SK-N-SH treated with all-trans-retinoic acid at 6 μM for 48 hours (cell line): ENCODE results near the gene NANOS1.

Experiments
- ATAC-seq: fragments of 200-7000 bp; cut with Tn5 transposase; 3 replicates; pipeline ENCODE4 v1.9.1; 2020; ENCODE audit warnings: mild to moderate bottlenecking, moderate library complexity
- ARNTL ChIP-seq: fragments of 450-650 bp; formaldehyde crosslinking; IDR thresholded peaks from 2 replicates; pipeline ENCODE4 v1.5.0; 2020; ENCODE audit warnings: low read depth, mild to moderate bottlenecking, moderate library complexity, borderline replicate concordance
- BACH2 ChIP-seq: fragments of 250-450 bp; sonication (Bioruptor Pico); IDR thresholded peaks from 2 replicates; pipeline ENCODE4 v1.9.0; 2021; ENCODE audit warnings: mild to moderate bottlenecking, borderline replicate concordance
- CSDC2 ChIP-seq: fragments of 250-450 bp; sonication (Bioruptor Pico); IDR thresholded peaks from 2 replicates; pipeline ENCODE4 v1.5.0; 2020; ENCODE audit warnings: mild to moderate bottlenecking, moderate library complexity
- ESRRG ChIP-seq: fragments of 250-450 bp; sonication (Bioruptor Pico); IDR thresholded peaks from 2 replicates; pipeline ENCODE4 v1.6.1; 2021; ENCODE audit warnings: mild to moderate bottlenecking
- GLIS3 ChIP-seq: fragments of 250-450 bp; sonication (Bioruptor Pico); IDR thresholded peaks from 2 replicates; pipeline ENCODE4 v1.5.0; 2020; ENCODE audit warnings: mild to moderate bottlenecking, moderate library complexity
- ISL1 ChIP-seq: fragments of 250-450 bp; sonication (Bioruptor Pico); IDR thresholded peaks from 2 replicates; pipeline ENCODE4 v2.1.2; 2022; ENCODE audit warnings: mild to moderate bottlenecking, moderate library complexity
- OSR1 ChIP-seq: fragments of 250-450 bp; sonication (Bioruptor Pico); IDR thresholded peaks from 2 replicates; pipeline ENCODE4 v1.8.0; 2022; ENCODE audit warnings: moderate library complexity, mild to moderate bottlenecking, inconsistent platforms
- PPARA ChIP-seq: fragments of 250-450 bp; sonication (Bioruptor Pico); IDR thresholded peaks from 2 replicates; pipeline ENCODE4 v1.5.0; 2020; ENCODE audit warnings: mild to moderate bottlenecking, borderline replicate concordance
- RARB ChIP-seq: fragments of 250-450 bp; sonication (Bioruptor Pico); IDR thresholded peaks from 2 replicates; pipeline ENCODE4 v1.8.0; 2021; ENCODE audit warnings: mild to moderate bottlenecking, moderate library complexity
- SNAI2 ChIP-seq: fragments of 250-450 bp; sonication (Bioruptor Pico); IDR thresholded peaks from 2 replicates; pipeline ENCODE4 v1.5.0; 2020; ENCODE audit warnings: mild to moderate bottlenecking, moderate library complexity
- TCF4 ChIP-seq: fragments of 250-450 bp; sonication (Bioruptor Pico); IDR thresholded peaks from 2 replicates; pipeline ENCODE4 v1.8.0; 2021; ENCODE audit warnings: mild to moderate bottlenecking, moderate library complexity, borderline replicate concordance
- TOX ChIP-seq: fragments of 250-450 bp; sonication (Bioruptor Pico); IDR thresholded peaks from 2 replicates; pipeline ENCODE4 v1.8.0; 2021; ENCODE audit warnings: mild to moderate bottlenecking, moderate library complexity, borderline replicate concordance
- ZC3H10 ChIP-seq: fragments of 250-450 bp; sonication (Bioruptor Pico); IDR thresholded peaks from 2 replicates; pipeline ENCODE4 v1.5.1; 2021; ENCODE audit warnings: mild to moderate bottlenecking, moderate library complexity
- ZFP3 ChIP-seq: fragments of 250-450 bp; sonication (Bioruptor Pico); IDR thresholded peaks from 2 replicates; pipeline ENCODE4 v1.5.0; 2020; ENCODE audit warnings: mild to moderate bottlenecking, moderate library complexity
- ZFP30 ChIP-seq: fragments of 450-650 bp; formaldehyde crosslinking; IDR thresholded peaks from 2 replicates; pipeline ENCODE4 v1.5.0; 2022; ENCODE audit warnings: mild to moderate bottlenecking, moderate library complexity
- ZNF565 ChIP-seq: fragments of 450-650 bp; formaldehyde crosslinking; conservative IDR thresholded peaks from 2 replicates; pipeline ENCODE4 v1.5.0; 2020; ENCODE audit warnings: low read depth, mild to moderate bottlenecking, moderate library complexity
- ZNF70 ChIP-seq: fragments of 450-650 bp; formaldehyde crosslinking; IDR thresholded peaks from 2 replicates; pipeline ENCODE4 v1.5.0; 2020; ENCODE audit warnings: mild to moderate bottlenecking, moderate library complexity
- ZNF8 ChIP-seq: fragments of 450-650 bp; formaldehyde crosslinking; IDR thresholded peaks from 2 replicates; pipeline ENCODE4 v1.5.0; 2020; ENCODE audit warnings: mild to moderate bottlenecking, moderate library complexity
- TF ChIP-seq, protein P1 (sequence below): fragments of 250-450 bp; sonication (Bioruptor Pico); IDR thresholded peaks from 2 replicates; pipeline ENCODE4 v1.8.0; 2021; ENCODE audit warnings: low read depth, mild to moderate bottlenecking, moderate library complexity, borderline replicate concordance
- TF ChIP-seq, protein P2 (sequence below): fragments of 250-450 bp; sonication (Bioruptor Pico); IDR thresholded peaks from 2 replicates; pipeline ENCODE4 v1.5.0; 2020; ENCODE audit warnings: mild to moderate bottlenecking, moderate library complexity
- TF ChIP-seq, protein P3 (sequence below): fragments of 250-450 bp; sonication (Bioruptor Pico); IDR thresholded peaks from 2 replicates; pipeline ENCODE4 v1.8.0; 2020; ENCODE audit warnings: mild to moderate bottlenecking, moderate library complexity, borderline replicate concordance

The NANOS1 gene

DNA sequence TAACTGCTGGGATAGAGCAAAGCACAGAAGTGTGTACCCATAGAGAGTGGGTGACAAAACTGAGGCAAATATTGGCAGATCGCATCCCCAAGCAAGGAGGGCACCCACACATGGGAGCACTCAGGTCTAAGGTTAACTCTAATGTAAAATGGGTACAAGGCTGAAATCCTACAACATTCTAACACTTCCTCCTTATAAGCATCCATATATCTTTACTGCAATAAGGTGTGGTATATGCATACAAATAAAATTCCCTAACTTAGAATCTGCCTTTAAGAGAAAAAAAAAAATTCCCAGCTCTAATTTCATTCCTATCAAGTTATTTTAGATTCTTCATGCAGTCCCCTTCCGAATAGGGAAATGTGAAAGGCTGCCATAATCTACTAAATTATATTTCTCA is 32.4 kb downstream of the NANOS1 start (continued):
- no peak for TF ChIP-seq ARNTL (CRISPR knock-in tag)
- TF ChIP-seq TCF4 (CRISPR knock-in tag), result no peak

DNA sequence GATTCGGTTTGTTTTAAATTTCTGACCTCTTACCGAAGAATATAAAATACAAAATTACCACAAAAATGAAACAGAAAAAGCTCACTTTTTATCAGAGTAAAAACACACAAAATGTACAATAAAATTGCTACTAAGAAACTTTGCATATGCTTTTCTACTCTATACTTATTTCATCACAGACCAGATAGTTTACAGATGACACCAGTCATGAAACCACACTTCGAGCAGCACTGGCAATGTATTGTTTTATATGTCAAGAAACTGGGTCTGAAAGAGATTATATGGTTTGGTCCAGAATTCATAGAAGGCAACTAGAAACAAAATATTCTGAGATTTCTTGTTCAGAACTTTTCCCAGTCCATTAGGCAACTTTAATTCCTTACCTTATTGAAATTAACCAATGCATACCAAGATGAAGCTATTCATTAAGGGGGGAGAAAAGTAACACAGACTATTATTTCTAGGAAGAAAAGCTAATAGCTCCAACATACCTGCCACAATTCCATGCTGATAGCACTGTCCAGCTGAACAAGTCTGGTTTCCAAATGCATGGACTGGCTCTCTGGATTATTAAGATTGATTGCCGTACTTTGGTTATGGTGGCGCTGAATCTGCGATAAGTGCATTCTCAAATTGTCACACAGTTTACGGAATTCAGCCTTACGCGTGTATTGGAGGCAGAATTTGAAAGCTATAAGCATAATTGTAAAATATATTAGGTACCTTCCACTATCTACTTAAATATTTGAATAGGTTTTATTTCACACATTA is 41.1 kb downstream of the NANOS1 start:
- no peak for TF ChIP-seq BACH2
- no peak for TF ChIP-seq PPARA
- TF ChIP-seq GLIS3, result no peak
- TF ChIP-seq ESRRG, result no peak
- TF ChIP-seq OSR1, result no peak
- TF ChIP-seq ZC3H10 (CRISPR knock-in tag), result no peak
- TF ChIP-seq, protein P1, sequence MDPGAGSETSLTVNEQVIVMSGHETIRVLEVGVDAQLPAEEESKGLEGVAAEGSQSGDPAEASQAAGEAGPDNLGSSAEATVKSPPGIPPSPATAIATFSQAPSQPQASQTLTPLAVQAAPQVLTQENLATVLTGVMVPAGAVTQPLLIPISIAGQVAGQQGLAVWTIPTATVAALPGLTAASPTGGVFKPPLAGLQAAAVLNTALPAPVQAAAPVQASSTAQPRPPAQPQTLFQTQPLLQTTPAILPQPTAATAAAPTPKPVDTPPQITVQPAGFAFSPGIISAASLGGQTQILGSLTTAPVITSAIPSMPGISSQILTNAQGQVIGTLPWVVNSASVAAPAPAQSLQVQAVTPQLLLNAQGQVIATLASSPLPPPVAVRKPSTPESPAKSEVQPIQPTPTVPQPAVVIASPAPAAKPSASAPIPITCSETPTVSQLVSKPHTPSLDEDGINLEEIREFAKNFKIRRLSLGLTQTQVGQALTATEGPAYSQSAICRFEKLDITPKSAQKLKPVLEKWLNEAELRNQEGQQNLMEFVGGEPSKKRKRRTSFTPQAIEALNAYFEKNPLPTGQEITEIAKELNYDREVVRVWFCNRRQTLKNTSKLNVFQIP (CRISPR knock-in tag), result no peak
- TF ChIP-seq ISL1 (CRISPR knock-in tag), result no peak
- no peak for TF ChIP-seq ARNTL (CRISPR knock-in tag)
- no peak for TF ChIP-seq ZNF70 (CRISPR knock-in tag)
- TF ChIP-seq, protein P2, sequence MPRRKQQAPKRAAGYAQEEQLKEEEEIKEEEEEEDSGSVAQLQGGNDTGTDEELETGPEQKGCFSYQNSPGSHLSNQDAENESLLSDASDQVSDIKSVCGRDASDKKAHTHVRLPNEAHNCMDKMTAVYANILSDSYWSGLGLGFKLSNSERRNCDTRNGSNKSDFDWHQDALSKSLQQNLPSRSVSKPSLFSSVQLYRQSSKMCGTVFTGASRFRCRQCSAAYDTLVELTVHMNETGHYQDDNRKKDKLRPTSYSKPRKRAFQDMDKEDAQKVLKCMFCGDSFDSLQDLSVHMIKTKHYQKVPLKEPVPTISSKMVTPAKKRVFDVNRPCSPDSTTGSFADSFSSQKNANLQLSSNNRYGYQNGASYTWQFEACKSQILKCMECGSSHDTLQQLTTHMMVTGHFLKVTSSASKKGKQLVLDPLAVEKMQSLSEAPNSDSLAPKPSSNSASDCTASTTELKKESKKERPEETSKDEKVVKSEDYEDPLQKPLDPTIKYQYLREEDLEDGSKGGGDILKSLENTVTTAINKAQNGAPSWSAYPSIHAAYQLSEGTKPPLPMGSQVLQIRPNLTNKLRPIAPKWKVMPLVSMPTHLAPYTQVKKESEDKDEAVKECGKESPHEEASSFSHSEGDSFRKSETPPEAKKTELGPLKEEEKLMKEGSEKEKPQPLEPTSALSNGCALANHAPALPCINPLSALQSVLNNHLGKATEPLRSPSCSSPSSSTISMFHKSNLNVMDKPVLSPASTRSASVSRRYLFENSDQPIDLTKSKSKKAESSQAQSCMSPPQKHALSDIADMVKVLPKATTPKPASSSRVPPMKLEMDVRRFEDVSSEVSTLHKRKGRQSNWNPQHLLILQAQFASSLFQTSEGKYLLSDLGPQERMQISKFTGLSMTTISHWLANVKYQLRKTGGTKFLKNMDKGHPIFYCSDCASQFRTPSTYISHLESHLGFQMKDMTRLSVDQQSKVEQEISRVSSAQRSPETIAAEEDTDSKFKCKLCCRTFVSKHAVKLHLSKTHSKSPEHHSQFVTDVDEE (CRISPR knock-in tag), result no peak
- no peak for TF ChIP-seq ZNF8 (CRISPR knock-in tag)
- no peak for TF ChIP-seq ZFP30
- TF ChIP-seq TOX (CRISPR knock-in tag), result no peak
- no peak for ATAC-seq

DNA sequence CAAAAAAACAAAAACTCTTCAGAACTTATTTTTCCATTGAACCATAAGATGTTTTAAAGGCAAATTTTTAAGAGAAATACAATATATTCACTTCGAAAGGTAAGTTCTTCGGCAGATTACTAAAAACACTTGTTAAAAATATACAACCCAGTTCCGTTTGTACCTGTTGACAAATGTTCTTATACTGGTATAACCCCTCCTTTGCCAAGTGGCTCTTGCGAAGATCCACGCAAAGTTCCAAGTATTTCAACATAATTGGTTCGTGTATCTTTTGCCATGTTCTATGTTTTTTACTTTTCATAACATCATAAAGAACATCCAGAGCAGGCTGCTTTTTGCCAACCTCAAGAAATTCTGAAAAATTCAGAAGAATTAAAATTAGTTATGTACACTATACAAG is 44.1 kb downstream of the NANOS1 start:
- no peak for TF ChIP-seq CSDC2 (CRISPR knock-in tag)
- no peak for TF ChIP-seq SNAI2 (CRISPR knock-in tag)
- TF ChIP-seq ZFP30, result no peak
- no peak for TF ChIP-seq ISL1 (CRISPR knock-in tag)
- no peak for TF ChIP-seq ZC3H10 (CRISPR knock-in tag)
- TF ChIP-seq ZNF8 (CRISPR knock-in tag), result no peak
- ATAC-seq, result no peak

DNA sequence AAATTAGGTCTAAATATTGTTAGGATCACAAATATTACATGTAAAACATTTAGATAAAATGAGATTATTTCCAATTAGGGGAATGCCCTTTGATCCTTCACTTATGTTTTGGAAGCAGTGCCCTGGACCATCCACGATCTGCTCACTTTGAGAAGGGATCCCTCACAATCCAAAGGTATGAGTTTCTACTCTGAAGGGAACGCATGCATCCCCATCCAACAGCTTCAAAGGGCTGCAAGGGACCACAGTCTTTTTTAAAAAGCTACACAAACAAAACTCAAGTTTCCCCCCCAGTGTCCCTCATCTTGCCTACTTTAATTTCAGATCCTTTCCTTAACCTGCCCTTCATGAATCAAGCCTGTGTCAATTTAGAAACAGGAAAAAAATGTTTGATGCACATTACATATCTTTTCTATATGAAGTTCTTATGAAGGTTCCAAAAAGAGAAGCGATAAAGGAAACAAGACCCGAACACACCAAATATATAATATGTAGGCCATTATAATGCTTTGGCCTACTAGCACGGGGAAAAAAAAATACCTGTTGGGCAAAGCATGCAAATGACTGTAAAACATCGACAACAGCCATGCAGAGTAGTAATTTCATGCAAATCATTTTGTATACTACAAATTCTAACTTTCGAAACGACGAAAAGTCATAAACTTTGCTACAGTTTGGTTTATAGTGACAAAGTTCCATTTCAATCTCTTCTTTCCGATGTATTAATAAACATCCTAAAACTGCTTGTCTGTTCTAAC is 49.1 kb downstream of the NANOS1 start:
- TF ChIP-seq TCF4 (CRISPR knock-in tag), result no peak
- TF ChIP-seq ZNF565 (CRISPR knock-in tag), result no peak
- TF ChIP-seq RARB (CRISPR knock-in tag), result no peak
- no peak for TF ChIP-seq OSR1
- TF ChIP-seq, protein P2 (CRISPR knock-in tag), result no peak
- TF ChIP-seq ZFP3 (CRISPR knock-in tag), result no peak
- TF ChIP-seq ZNF70 (CRISPR knock-in tag), result no peak
- no peak for TF ChIP-seq ZC3H10 (CRISPR knock-in tag)
- no peak for TF ChIP-seq ISL1 (CRISPR knock-in tag)
- TF ChIP-seq, protein P3, sequence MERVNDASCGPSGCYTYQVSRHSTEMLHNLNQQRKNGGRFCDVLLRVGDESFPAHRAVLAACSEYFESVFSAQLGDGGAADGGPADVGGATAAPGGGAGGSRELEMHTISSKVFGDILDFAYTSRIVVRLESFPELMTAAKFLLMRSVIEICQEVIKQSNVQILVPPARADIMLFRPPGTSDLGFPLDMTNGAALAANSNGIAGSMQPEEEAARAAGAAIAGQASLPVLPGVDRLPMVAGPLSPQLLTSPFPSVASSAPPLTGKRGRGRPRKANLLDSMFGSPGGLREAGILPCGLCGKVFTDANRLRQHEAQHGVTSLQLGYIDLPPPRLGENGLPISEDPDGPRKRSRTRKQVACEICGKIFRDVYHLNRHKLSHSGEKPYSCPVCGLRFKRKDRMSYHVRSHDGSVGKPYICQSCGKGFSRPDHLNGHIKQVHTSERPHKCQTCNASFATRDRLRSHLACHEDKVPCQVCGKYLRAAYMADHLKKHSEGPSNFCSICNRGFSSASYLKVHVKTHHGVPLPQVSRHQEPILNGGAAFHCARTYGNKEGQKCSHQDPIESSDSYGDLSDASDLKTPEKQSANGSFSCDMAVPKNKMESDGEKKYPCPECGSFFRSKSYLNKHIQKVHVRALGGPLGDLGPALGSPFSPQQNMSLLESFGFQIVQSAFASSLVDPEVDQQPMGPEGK (CRISPR knock-in tag), result no peak
- TF ChIP-seq PPARA, result no peak
- TF ChIP-seq, protein P1 (CRISPR knock-in tag), result no peak
- no peak for TF ChIP-seq SNAI2 (CRISPR knock-in tag)
- no peak for TF ChIP-seq ZNF8 (CRISPR knock-in tag)
- TF ChIP-seq GLIS3, result no peak

More for the DNA sequence above, 49.1 kb downstream of the NANOS1 start:
- ATAC-seq, result no peak
